ENCODE results near the gene TRPM7. TPM values are rescaled to one million over a fixed set of nuclear protein-coding genes. Genes with fewer than 3 reads are reported as not detected.

TRPM7 gene
- total and polyA plus RNA-seq, 2 of the 13 experiments (the other 11 are each of a cell fraction or from before 2014, with no cell fraction given) = 11.0 to 36.0 TPM

- peak; percentile 67 for TF ChIP-seq ZNF574 (CRISPR knock-in tag; IDR thresholded peaks at IDR 0.05)
- TF ChIP-seq RNF219 (CRISPR knock-in tag; IDR thresholded peaks at IDR 0.05) = no peak
- TF ChIP-seq SMARCC2 (IDR thresholded peaks at IDR 0.05) = no peak
- peak; percentile 90 for TF ChIP-seq MIER3 (CRISPR knock-in tag; IDR thresholded peaks at IDR 0.05; ENCODE audit: borderline replicate concordance)
- TF ChIP-seq ZNF704 (CRISPR knock-in tag; IDR thresholded peaks at IDR 0.05; ENCODE audit: borderline replicate concordance) = no peak
- TF ChIP-seq HMG20B (CRISPR knock-in tag; conservative IDR thresholded peaks at IDR 0.05) = 0 out of 2 replicates have a peak, but pooled peaks have one; percentile 47
- TF ChIP-seq MEIS2 (CRISPR knock-in tag; IDR thresholded peaks at IDR 0.05) = peak; percentile 85
- peak; percentile 65 for TF ChIP-seq ZNF12 (CRISPR knock-in tag; IDR thresholded peaks at IDR 0.05)
- TF ChIP-seq STAG1 (CRISPR knock-in tag; IDR thresholded peaks at IDR 0.05) = peak; percentile 17; the same call in 1 of the 2 replicates
- TF ChIP-seq NBN (conservative IDR thresholded peaks at IDR 0.05) = no peak
- TF ChIP-seq ZNF329 (CRISPR knock-in tag; IDR thresholded peaks at IDR 0.05; ENCODE audit: low read depth) = no peak
- no peak; the same call in 1 of the 2 replicates for TF ChIP-seq ZNF441 (CRISPR knock-in tag; IDR thresholded peaks at IDR 0.05; ENCODE audit: borderline replicate concordance)
- no peak for TF ChIP-seq ZNF766 (CRISPR knock-in tag; IDR thresholded peaks at IDR 0.05; ENCODE audit: borderline replicate concordance)
- no peak for TF ChIP-seq TAF1 (CRISPR knock-in tag; IDR thresholded peaks at IDR 0.05)
- peak; percentile 98 for TF ChIP-seq MLXIP (CRISPR knock-in tag; IDR thresholded peaks at IDR 0.05; ENCODE audit: borderline replicate concordance)
- TF ChIP-seq ZNF572 (CRISPR knock-in tag; IDR thresholded peaks at IDR 0.05) = no peak
- TF ChIP-seq DBP (CRISPR knock-in tag; IDR thresholded peaks at IDR 0.05; ENCODE audit: not compliant biosample characterization) = no peak
- no peak for TF ChIP-seq FOXK2 (IDR thresholded peaks at IDR 0.05)
Observed at GRCh38 chr15:50718700-50719125, 32.1 kb upstream of the TRPM7 start (continued).
